Measurements from ENCODE around the gene IGSF23. TPM values are rescaled to one million over a fixed set of nuclear protein-coding genes. Genes with fewer than 3 reads are reported as not detected.

The IGSF23 gene
- total and polyA plus RNA-seq, 2 of the 4 experiments (the other 2 are of a cell fraction): 0.27 TPM; not detected in 1

- no CpG with 5 or more reads among the region's 2 CpGs for WGBS, 2 experiments (ENCODE audit: extremely low coverage in 2 of 2, insufficient read length in 1 of 2)
- Histone ChIP-seq H2AFZ (replicated peaks; ENCODE audit: low read length, poor library complexity) (no peak overlapping the region), H3K4me2 (ENCODE audit: low read depth, low read length) (no peak overlapping the region), H2BK20ac (ENCODE audit: low read depth, low read length) (no peak overlapping the region), H3K4me3 (ENCODE audit: insufficient read depth, low read depth, low read length) (no peak overlapping the region), H4K5ac (ENCODE audit: low read depth, low read length) (no peak overlapping the region), H3K23ac (ENCODE audit: low read depth, low read length) (no peak overlapping the region), H2AK9ac (replicated peaks; ENCODE audit: low read depth, low read length, poor library complexity) (no peak overlapping the region), H3K9ac (ENCODE audit: low read depth, low read length) (no peak overlapping the region), H3K14ac (replicated peaks; ENCODE audit: low read depth, low read length) (no peak overlapping the region), H3K27ac (ENCODE audit: insufficient read depth, low read length) (no peak overlapping the region), H3K36me3 (ENCODE audit: control insufficient read depth, insufficient read depth, low read length) (no peaks in the 10 kb centered on the region), H2BK5ac (ENCODE audit: low read depth, low read length, poor library complexity, severe bottlenecking) (no peak overlapping the region), H4K8ac (ENCODE audit: low read depth in 2 of 2, low read length in 2 of 2) (no peak overlapping the region), H3K4me1 (ENCODE audit: control insufficient read depth, insufficient read depth, low read length) (peaks cover 3% of the 10 kb centered on the region; the same call in 1 of the 2 replicates), H4K20me1 (ENCODE audit: insufficient read depth, low read length) (no peaks in the 10 kb centered on the region), H3K9me1 (ENCODE audit: insufficient read depth, low read length) (no peaks in the 10 kb centered on the region), H3K27me3 (ENCODE audit: control insufficient read depth, insufficient read depth, low read length) (peaks cover 12% of the 10 kb centered on the region), H3K4ac (ENCODE audit: low read depth, low read length) (no peak overlapping the region), H2AK5ac (ENCODE audit: low read depth, low read length) (no peak overlapping the region), H2BK15ac (ENCODE audit: low read depth, low read length) (no peak overlapping the region), H3K18ac (ENCODE audit: low read depth, low read length) (no peak overlapping the region), H3K56ac (ENCODE audit: extremely low read depth, insufficient read depth, low read length) (no peak overlapping the region), H3K9me3 (ENCODE audit: control insufficient read depth, insufficient read depth, low read length) (no peaks in the 10 kb centered on the region), H3K79me1 (ENCODE audit: low read depth in 1 of 2, low read length in 2 of 2) (no peaks in the 10 kb centered on the region), H4K91ac (ENCODE audit: insufficient read depth, low read depth, low read length) (no peak overlapping the region), H2BK120ac (ENCODE audit: low read depth, low read length) (no peak overlapping the region)
- intact Hi-C loops (cut with micrococcal nuclease): no loop called here
- DNase-seq: no peak
- TF ChIP-seq MAFK (IDR thresholded peaks at IDR 0.05; ENCODE audit: low read depth, low read length): no peak
- no peak for TF ChIP-seq POLR2A (IDR thresholded peaks at IDR 0.05; ENCODE audit: low read depth, low read length)
- TF ChIP-seq RAD21 (IDR thresholded peaks at IDR 0.05; ENCODE audit: low read length): no peak
- no peak for TF ChIP-seq SMC3 (IDR thresholded peaks at IDR 0.05; ENCODE audit: low read depth, low read length)
- TF ChIP-seq, protein P1, sequence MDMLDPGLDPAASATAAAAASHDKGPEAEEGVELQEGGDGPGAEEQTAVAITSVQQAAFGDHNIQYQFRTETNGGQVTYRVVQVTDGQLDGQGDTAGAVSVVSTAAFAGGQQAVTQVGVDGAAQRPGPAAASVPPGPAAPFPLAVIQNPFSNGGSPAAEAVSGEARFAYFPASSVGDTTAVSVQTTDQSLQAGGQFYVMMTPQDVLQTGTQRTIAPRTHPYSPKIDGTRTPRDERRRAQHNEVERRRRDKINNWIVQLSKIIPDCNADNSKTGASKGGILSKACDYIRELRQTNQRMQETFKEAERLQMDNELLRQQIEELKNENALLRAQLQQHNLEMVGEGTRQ (IDR thresholded peaks at IDR 0.05; ENCODE audit: low read depth, low read length): no peak
- no peak for TF ChIP-seq CTCF (conservative IDR thresholded peaks at IDR 0.05; ENCODE audit: low read depth, low read length)
- TF ChIP-seq ELK1 (IDR thresholded peaks at IDR 0.05; ENCODE audit: borderline replicate concordance, low read depth, low read length): no peak
- TF ChIP-seq RCOR1 (IDR thresholded peaks at IDR 0.05; ENCODE audit: insufficient replicate concordance, low read length): no peak
- no peak for TF ChIP-seq RFX5 (IDR thresholded peaks at IDR 0.05; ENCODE audit: low read depth, low read length)
- TF ChIP-seq MAZ (IDR thresholded peaks at IDR 0.05; ENCODE audit: borderline replicate concordance, low read depth, low read length): no peak
- TF ChIP-seq CHD1 (IDR thresholded peaks at IDR 0.05; ENCODE audit: low read depth, low read length): no peak
- TF ChIP-seq NFE2L2 (IDR thresholded peaks at IDR 0.05; ENCODE audit: low read depth, low read length): no peak
- TF ChIP-seq CEBPB (IDR thresholded peaks at IDR 0.05; ENCODE audit: low read depth, low read length): no peak
- TF ChIP-seq FOS (IDR thresholded peaks at IDR 0.05; ENCODE audit: low read depth, low read length): no peak
- no peak for TF ChIP-seq BHLHE40 (IDR thresholded peaks at IDR 0.05; ENCODE audit: low read depth, low read length)
- TF ChIP-seq MXI1 (IDR thresholded peaks at IDR 0.05; ENCODE audit: borderline replicate concordance, low read depth, low read length): no peak
- dilution Hi-C loops (cut with HindIII; ENCODE audit: low sequenced_read_pairs, unreplicated experiment): no loop called here
- POLR2A ChIA-PET (ENCODE audit: unreplicated experiment): no interaction called here
- ATAC-seq (ENCODE audit: low read depth): no peak
- CTCF ChIA-PET: no interaction called here
- in situ Hi-C loops (cut with MboI; ENCODE audit: low sequenced_read_pairs): loop anchor here (25.0 kb wide), 1 partner anchor 220 kb away; the partner anchor contains the start of gene CBLC
- BruUV-seq (replicated peaks): no TSS peak
These were observed 45.6 kb upstream of the IGSF23 start for GRCh38 chr19:44567745-44568144.

Measured in IMR-90 (cell line).